Mononuclear cell (primary cell): Measurements from ENCODE around the gene MAP3K5. TPM values are rescaled to one million over a fixed set of nuclear protein-coding genes. Genes with fewer than 3 reads are reported as not detected.
"Not testable (repeated sequence)": the region's sequence is repeated elsewhere in the genome, so short reads cannot be mapped to it uniquely, and the experiment has no call there.

Experiments used
- H3K27me3 ChIP-seq: 2 replicates; pipeline ENCODE4 v1.6.0; 2011; ENCODE audit warnings: low read length, control low read depth; ENCODE audit not compliant: insufficient read depth
- H3K4me1 ChIP-seq: 2 replicates; pipeline ENCODE4 v1.5.1; 2011; ENCODE audit warnings: mild to moderate bottlenecking, low read length, control low read depth; ENCODE audit not compliant: insufficient read depth
- H3K4me3 ChIP-seq: 2 replicates; pipeline ENCODE4 v1.5.1; 2011; ENCODE audit warnings: mild to moderate bottlenecking, low read length, moderate library complexity
- H3K9me3 ChIP-seq: 2 replicates; pipeline ENCODE4 v1.5.1; 2011; ENCODE audit warnings: low read depth, mild to moderate bottlenecking, control low read depth, low read length
- total RNA-seq: library from RNA; depleted of rRNA; stranded (reverse); fragments of >200 nt; gene quantifications from one replicate; pipeline ENCODE4 v1.2.3, GENCODE V29; 2012

Gene MAP3K5
- total RNA-seq, 1 donor, result 27.8 TPM

GRCh38 chr6:136769759-136770158, 22.5 kb downstream of the MAP3K5 start:
- Histone ChIP-seq H3K4me3 (no peak overlapping the region), H3K27me3 (no peaks in the 10 kb centered on the region), H3K4me1 (peaks cover 77% of the 10 kb centered on the region), H3K9me3 (no peaks in the 10 kb centered on the region)

DNA sequence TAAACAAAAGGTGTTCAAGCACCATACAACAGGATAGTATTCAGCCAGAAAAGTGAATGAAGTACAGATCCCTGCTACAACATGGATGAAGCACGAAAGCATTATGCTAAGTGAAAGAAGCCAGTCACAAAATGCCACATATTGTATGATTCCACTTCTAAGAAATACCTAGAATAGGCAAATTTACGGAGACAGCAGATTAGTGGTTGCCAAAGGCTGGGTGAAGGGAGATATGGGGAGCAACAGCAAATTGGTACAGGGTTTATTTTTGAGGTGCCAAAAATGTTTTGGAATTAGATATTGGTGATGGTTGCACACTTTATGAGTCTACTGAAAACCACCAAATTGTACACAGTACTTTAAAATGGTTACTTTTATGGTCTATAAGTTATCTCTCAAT, 23.2 kb downstream of the MAP3K5 start:
- H3K27me3 ChIP-seq, result no peaks in the 10 kb centered on the region
- H3K4me3 ChIP-seq, result no peak overlapping the region
- no peaks in the 10 kb centered on the region for H3K9me3 ChIP-seq
- H3K4me1 ChIP-seq, result peaks cover 77% of the 10 kb centered on the region

DNA sequence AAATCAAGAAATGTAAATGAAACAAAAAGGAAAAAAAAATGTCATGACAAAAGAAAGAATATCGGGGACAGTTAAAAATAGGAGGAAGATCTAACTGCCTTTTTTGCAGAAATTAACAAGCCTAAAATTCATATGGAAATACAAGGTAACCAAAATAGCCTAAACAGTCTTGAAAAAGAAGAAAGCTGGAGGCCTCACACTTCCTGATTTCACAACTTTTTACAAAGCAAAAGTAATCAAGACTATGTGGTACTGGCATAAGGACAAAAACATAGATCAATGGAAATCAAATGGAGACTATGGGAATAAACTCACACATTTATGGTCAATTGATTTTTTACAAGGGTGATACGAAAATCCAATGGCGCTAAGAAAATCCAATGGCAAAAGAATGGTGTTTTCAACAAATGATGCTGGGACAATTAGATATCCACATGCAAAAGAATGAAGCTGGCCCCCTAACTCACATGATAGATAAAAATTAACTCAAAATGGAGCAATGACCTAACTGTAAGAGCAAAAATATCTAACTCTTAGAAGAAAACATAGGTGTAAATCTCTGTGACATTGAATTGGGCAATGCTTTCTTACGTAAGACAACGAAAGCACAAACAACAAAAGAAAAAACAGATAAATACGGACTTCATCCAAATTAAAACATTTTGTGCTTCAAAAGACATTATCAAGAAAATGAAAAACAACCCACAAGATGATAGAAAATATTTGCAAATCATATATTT, 24.5 kb downstream of the MAP3K5 start:
- Histone ChIP-seq H3K27me3 (no peaks in the 10 kb centered on the region), H3K9me3 (no peaks in the 10 kb centered on the region), H3K4me3 (no peak overlapping the region), H3K4me1 (peaks cover 77% of the 10 kb centered on the region)

GRCh38 chr6:136767103-136767502, 25.2 kb downstream of the MAP3K5 start:
- H3K9me3 ChIP-seq, result no peaks in the 10 kb centered on the region
- no peaks in the 10 kb centered on the region for H3K27me3 ChIP-seq
- H3K4me3 ChIP-seq, result no peak overlapping the region
- H3K4me1 ChIP-seq, result peaks cover 77% of the 10 kb centered on the region

DNA sequence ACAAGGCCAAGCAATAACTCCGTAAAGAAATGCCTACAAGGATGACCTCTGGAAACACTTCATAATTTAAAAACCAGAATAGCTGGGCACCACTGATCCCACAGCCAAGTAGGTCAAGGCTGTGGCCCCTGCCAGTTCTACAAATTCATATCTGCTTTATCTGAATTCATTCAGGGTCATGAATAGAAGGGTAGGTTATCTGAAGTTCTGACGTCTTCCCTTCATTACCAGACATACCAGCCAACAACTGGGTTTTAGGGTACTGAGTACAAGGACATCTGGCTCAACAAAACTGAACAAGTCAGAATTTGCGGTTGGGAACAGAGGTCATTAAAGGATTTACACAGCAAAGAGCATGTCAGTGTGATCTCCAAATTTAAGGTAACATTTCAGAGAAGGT, 26.0 kb downstream of the MAP3K5 start:
- Histone ChIP-seq H3K27me3 (no peaks in the 10 kb centered on the region), H3K9me3 (no peaks in the 10 kb centered on the region), H3K4me1 (peaks cover 77% of the 10 kb centered on the region), H3K4me3 (no peak overlapping the region)

DNA sequence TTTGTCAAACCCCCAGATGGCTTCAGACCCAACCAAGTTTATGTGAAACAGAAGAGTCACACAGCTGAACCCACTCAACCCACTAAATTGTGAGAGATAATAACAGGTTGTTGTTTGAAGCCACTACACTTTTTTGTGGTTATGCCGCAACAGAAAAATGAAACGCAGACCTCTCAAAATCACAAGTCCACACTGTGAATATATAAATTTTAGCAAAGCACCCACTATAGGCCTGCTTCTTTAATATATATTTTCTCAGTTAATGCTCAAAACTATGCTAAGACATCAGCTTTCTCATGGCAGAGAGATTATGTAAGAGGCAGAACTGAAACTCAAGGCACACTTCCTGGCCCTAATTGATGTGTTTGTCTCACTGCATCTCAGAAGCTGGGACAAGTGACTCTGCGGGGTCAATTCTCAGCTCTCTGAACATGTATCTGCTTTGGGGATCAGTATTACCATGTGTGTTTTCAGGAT, 27.7 kb downstream of the MAP3K5 start:
- no peaks in the 10 kb centered on the region for H3K27me3 ChIP-seq
- H3K9me3 ChIP-seq, result no peaks in the 10 kb centered on the region
- no peak overlapping the region for H3K4me3 ChIP-seq
- H3K4me1 ChIP-seq, result peaks cover 87% of the 10 kb centered on the region

- Histone ChIP-seq H3K4me3 (no peak overlapping the region), H3K27me3 (no peaks in the 10 kb centered on the region), H3K9me3 (no peaks in the 10 kb centered on the region), H3K4me1 (peaks cover 90% of the 10 kb centered on the region)
These were observed 28.4 kb downstream of the MAP3K5 start for GRCh38 chr6:136763716-136764516.

- Histone ChIP-seq H3K4me3 (no peak overlapping the region), H3K4me1 (peaks cover 87% of the 10 kb centered on the region), H3K9me3 (no peaks in the 10 kb centered on the region), H3K27me3 (no peaks in the 10 kb centered on the region)
These were observed 29.0 kb downstream of the MAP3K5 start for GRCh38 chr6:136763255-136763654.

- no peak overlapping the region for H3K4me3 ChIP-seq
- H3K9me3 ChIP-seq, result no peaks in the 10 kb centered on the region
- H3K4me1 ChIP-seq, result peaks cover 82% of the 10 kb centered on the region
- no peaks in the 10 kb centered on the region for H3K27me3 ChIP-seq
These were observed 30.0 kb downstream of the MAP3K5 start for GRCh38 chr6:136762022-136762975.

GRCh38 chr6:136761227-136761922, 30.9 kb downstream of the MAP3K5 start:
- H3K4me3 ChIP-seq, result no peak overlapping the region
- H3K27me3 ChIP-seq, result no peaks in the 10 kb centered on the region
- no peaks in the 10 kb centered on the region for H3K9me3 ChIP-seq
- H3K4me1 ChIP-seq, result peaks cover 86% of the 10 kb centered on the region

DNA sequence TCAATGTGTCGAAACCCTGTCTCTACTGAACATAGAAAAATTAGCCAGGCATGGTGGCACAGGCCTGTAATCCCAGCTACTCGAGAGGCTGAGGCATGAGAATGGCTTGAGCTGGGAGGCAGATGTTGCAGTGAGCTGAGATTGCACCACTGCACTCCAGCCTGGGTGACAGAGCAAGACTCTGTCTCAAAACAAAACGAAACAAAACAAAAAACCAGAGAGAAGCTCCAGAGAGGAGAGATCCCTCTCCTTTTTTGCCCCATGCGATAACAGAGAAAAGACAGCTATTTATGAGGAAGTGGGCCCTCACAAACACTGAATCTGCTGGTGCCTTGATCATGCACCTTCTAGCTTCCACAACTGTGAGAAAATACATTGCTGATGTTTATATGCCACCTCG, 31.5 kb downstream of the MAP3K5 start:
- H3K4me1 ChIP-seq, result peaks cover 86% of the 10 kb centered on the region
- not testable (repeated sequence) for H3K4me3 ChIP-seq, H3K9me3 ChIP-seq, H3K27me3 ChIP-seq

- Histone ChIP-seq H3K4me1 (peaks cover 79% of the 10 kb centered on the region), H3K4me3 (no peak overlapping the region), H3K9me3 (no peaks in the 10 kb centered on the region), H3K27me3 (no peaks in the 10 kb centered on the region)
These were observed 35.1 kb downstream of the MAP3K5 start for GRCh38 chr6:136757150-136757549.

- H3K27me3 ChIP-seq, result no peaks in the 10 kb centered on the region
- no peak overlapping the region for H3K4me3 ChIP-seq
- no peaks in the 10 kb centered on the region for H3K9me3 ChIP-seq
- H3K4me1 ChIP-seq, result peaks cover 81% of the 10 kb centered on the region
These were observed 37.5 kb downstream of the MAP3K5 start for GRCh38 chr6:136754820-136755219.

GRCh38 chr6:136753624-136754023, 38.7 kb downstream of the MAP3K5 start:
- H3K4me1 ChIP-seq, result peaks cover 82% of the 10 kb centered on the region
- no peak overlapping the region for H3K4me3 ChIP-seq
- no peaks in the 10 kb centered on the region for H3K27me3 ChIP-seq
- H3K9me3 ChIP-seq, result no peaks in the 10 kb centered on the region
